ENCODE data around the gene ATF6.
A peak's percentile ranks its signal among the peaks of the same experiment; 100 is the strongest.
"Not testable (repeated sequence)": the region's sequence is repeated elsewhere in the genome, so short reads cannot be mapped to it uniquely, and the experiment has no call there.

ATF6 gene

GRCh38 chr1:161766102-161766981 is at the start of gene ATF6:
TSS of gene ATF6 (plus strand) at chr1:161766320. CDS start at chr1:161766361, 41 bp downstream.
- DNase-seq: peak; percentile 80

- DNase-seq: no peak
Measured at GRCh38 chr1:161718559-161719324, 47.4 kb upstream of the ATF6 start.

- no peak for DNase-seq
Measured at GRCh38 chr1:161719325-161719611, 46.9 kb upstream of the ATF6 start.

GRCh38 chr1:161720422-161720821 is 45.7 kb upstream of the ATF6 start:
- no peak for DNase-seq

GRCh38 chr1:161720956-161721737 is 45.0 kb upstream of the ATF6 start, which contains the start of gene FCRLB:
TSS of gene FCRLB (plus strand) at chr1:161721544. CDS start at chr1:161722673, 1,129 bp downstream.
- no peak for DNase-seq

GRCh38 chr1:161721738-161722343 is 44.3 kb upstream of the ATF6 start:
- DNase-seq: peak; percentile 49

- DNase-seq: no peak
Measured at GRCh38 chr1:161722406-161722805, 43.7 kb upstream of the ATF6 start.

- DNase-seq: no peak
Measured at GRCh38 chr1:161723459-161724141, 42.5 kb upstream of the ATF6 start.

GRCh38 chr1:161725258-161725907 is 40.7 kb upstream of the ATF6 start:
- DNase-seq: not testable (repeated sequence)

- peak; percentile 17 for DNase-seq
Measured at GRCh38 chr1:161725908-161726472, 40.1 kb upstream of the ATF6 start.

GRCh38 chr1:161726473-161727255 is 39.5 kb upstream of the ATF6 start:
- peak; percentile 70 for DNase-seq

- DNase-seq: peak; percentile 18
Measured at GRCh38 chr1:161727256-161727924, 38.7 kb upstream of the ATF6 start.

GRCh38 chr1:161728376-161729226 is 37.5 kb upstream of the ATF6 start:
- no peak for DNase-seq

GRCh38 chr1:161730050-161730564 is 36.0 kb upstream of the ATF6 start:
- no peak for DNase-seq

- DNase-seq: no peak
Measured at GRCh38 chr1:161731241-161731640, 34.9 kb upstream of the ATF6 start.

GRCh38 chr1:161731981-161732718 is 34.0 kb upstream of the ATF6 start:
- DNase-seq: no peak

- no peak for DNase-seq
Measured at GRCh38 chr1:161733526-161733925, 32.6 kb upstream of the ATF6 start.

- DNase-seq: no peak
Measured at GRCh38 chr1:161735837-161736236, 30.3 kb upstream of the ATF6 start.

Measured in CD4-positive, alpha-beta T cell treated with Interferon gamma for 1 hour (primary cell).